Panc1 (cell line): Measurements from ENCODE around the gene GLIS1. TPM values are rescaled to one million over a fixed set of nuclear protein-coding genes. Genes with fewer than 3 reads are reported as not detected.

ENCODE experiments used
- ATAC-seq: fragments of 200-7000 bp; cut with Tn5 transposase; 2 replicates; pipeline ENCODE4 v1.9.1; 2020; ENCODE audit warnings: mild to moderate bottlenecking, moderate library complexity
- BruUV-seq: library from RNA; stranded (reverse); fragments of 400-500 nt; replicated peaks from 2 replicates; lab custom pipeline; 2021; lab: Mats Ljungman, UMichigan
- CTCF ChIA-PET: fragments of 300-600 bp; sonication (Branson Sonifier 250); formaldehyde crosslinking; loops from one replicate; lab custom pipeline; 2022; ENCODE audit warnings: antibody characterized with exemption; lab: Charles Lee
- POLR2A ChIA-PET: fragments of 300-600 bp; sonication (Branson Sonifier 250); formaldehyde crosslinking; loops from one replicate; lab custom pipeline; 2022; ENCODE audit warnings: antibody characterized with exemption; lab: Charles Lee
- DNase-seq: peaks from one replicate; pipeline ENCODE4 v3.0.0-alpha.2; 2010; ENCODE audit warnings: low read depth, low spot score
- H3K27ac ChIP-seq: 2 replicates; pipeline ENCODE4 v1.5.1; 2011; ENCODE audit warnings: mild to moderate bottlenecking, low read length, inconsistent platforms
- H3K27me3 ChIP-seq: fragments of 200-500 bp; sonication (Bioruptor generic); 2 replicates; pipeline ENCODE4 v1.6.0; 2014; ENCODE audit warnings: low read length, inconsistent platforms; ENCODE audit not compliant: control insufficient read depth, insufficient read depth
- H3K36me3 ChIP-seq: fragments of 200-500 bp; sonication (Bioruptor generic); 2 replicates; pipeline ENCODE4 v1.5.1; 2014; ENCODE audit warnings: inconsistent platforms, mild to moderate bottlenecking, low read length, moderate library complexity; ENCODE audit not compliant: control insufficient read depth, insufficient read depth
- H3K4me1 ChIP-seq: 2 replicates; pipeline ENCODE4 v1.5.1; 2011; ENCODE audit warnings: inconsistent platforms, mild to moderate bottlenecking, low read length, moderate library complexity; ENCODE audit not compliant: control insufficient read depth, insufficient read depth
- H3K4me3 ChIP-seq, 2 experiments: 2 replicates each; pipeline ENCODE4 v1.5.1; 2011 to 2012; ENCODE audit warnings: low read depth in 2 of 2, low read length in 2 of 2, mild to moderate bottlenecking in 2 of 2, inconsistent platforms in 1 of 2, moderate library complexity in 1 of 2
- H3K9me3 ChIP-seq: fragments of 200-500 bp; sonication (Bioruptor generic); 2 replicates; pipeline ENCODE4 v1.5.1; 2014; ENCODE audit warnings: low read depth, mild to moderate bottlenecking, inconsistent platforms, low read length, moderate library complexity; ENCODE audit not compliant: control insufficient read depth, insufficient read depth
- POLR2AphosphoS5 ChIP-seq: IDR thresholded peaks from 2 replicates; pipeline ENCODE4 v1.6.1; 2012; ENCODE audit warnings: mild to moderate bottlenecking, low read depth, low read length, moderate library complexity
- SIN3A ChIP-seq: IDR thresholded peaks from 2 replicates; pipeline ENCODE4 v1.6.1; 2012; ENCODE audit warnings: low read depth, mild to moderate bottlenecking, low read length, moderate library complexity, borderline replicate concordance; ENCODE audit not compliant: insufficient read depth
- TCF7L2 ChIP-seq: IDR thresholded peaks from 2 replicates; pipeline ENCODE4 v1.6.1; 2011; ENCODE audit warnings: mild to moderate bottlenecking, low read depth, low read length, inconsistent platforms
- in situ Hi-C: cut with HindIII; loops from 2 replicates; pipeline ENCODE4 v1.10.0; 2016; ENCODE audit warnings: low sequenced_read_pairs, low pct_unique_long_range_greater_than_20kb
- intact Hi-C: fragments of 100-400 bp; cut with micrococcal nuclease; formaldehyde crosslinking; loops from one replicate; pipeline ENCODE4 v1.10.0; 2022; ENCODE audit not compliant: unreplicated experiment
- total RNA-seq: library from RNA; stranded (reverse); gene quantifications from one replicate; pipeline ENCODE4 v1.2.1, GENCODE V29; 2021; ENCODE audit not compliant: unreplicated experiment
- TF ChIP-seq, protein P1 (sequence below), 2 experiments: IDR thresholded peaks; 2 replicates each; pipeline ENCODE4 v1.6.1; 2011 to 2012; ENCODE audit warnings: low read depth in 2 of 2, control low read depth in 1 of 2, low read length in 1 of 2, mild to moderate bottlenecking in 1 of 2, moderate library complexity in 1 of 2; ENCODE audit not compliant: insufficient read depth in 1 of 2
- TF ChIP-seq, protein P2 (sequence below): fragments of 450-650 bp; IDR thresholded peaks from 2 replicates; pipeline ENCODE4 v1.5.1; 2017; ENCODE audit warnings: mild to moderate bottlenecking

The GLIS1 gene
- total RNA-seq, 1 experiment from 2014 or later, result 0.28 TPM

DNA sequence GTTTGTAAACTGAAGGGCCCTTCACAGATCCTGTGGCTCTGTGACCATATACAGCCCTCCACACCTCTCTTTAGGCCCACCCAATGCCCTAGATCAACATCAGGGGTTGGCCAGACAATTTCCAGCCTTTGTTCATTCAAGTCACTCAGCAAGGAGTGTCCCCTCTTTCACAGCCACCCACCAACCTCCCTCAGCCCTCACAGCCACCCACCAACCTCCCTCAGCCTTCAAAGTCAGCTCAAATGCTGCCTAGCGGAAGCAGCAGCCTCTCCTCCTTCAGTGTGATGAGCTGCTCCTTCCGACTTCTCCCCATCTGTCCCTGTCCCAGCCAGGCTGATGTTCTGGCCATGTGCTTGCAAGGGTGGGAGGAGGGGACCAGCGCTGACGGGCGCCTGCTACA lies 208.4 kb downstream of the GLIS1 start:
- H3K27me3 ChIP-seq, result no peaks in the 10 kb centered on the region
- TF ChIP-seq TCF7L2 (no peak), SIN3A (no peak), POLR2AphosphoS5 (no peak)
- TF ChIP-seq, protein P1, sequence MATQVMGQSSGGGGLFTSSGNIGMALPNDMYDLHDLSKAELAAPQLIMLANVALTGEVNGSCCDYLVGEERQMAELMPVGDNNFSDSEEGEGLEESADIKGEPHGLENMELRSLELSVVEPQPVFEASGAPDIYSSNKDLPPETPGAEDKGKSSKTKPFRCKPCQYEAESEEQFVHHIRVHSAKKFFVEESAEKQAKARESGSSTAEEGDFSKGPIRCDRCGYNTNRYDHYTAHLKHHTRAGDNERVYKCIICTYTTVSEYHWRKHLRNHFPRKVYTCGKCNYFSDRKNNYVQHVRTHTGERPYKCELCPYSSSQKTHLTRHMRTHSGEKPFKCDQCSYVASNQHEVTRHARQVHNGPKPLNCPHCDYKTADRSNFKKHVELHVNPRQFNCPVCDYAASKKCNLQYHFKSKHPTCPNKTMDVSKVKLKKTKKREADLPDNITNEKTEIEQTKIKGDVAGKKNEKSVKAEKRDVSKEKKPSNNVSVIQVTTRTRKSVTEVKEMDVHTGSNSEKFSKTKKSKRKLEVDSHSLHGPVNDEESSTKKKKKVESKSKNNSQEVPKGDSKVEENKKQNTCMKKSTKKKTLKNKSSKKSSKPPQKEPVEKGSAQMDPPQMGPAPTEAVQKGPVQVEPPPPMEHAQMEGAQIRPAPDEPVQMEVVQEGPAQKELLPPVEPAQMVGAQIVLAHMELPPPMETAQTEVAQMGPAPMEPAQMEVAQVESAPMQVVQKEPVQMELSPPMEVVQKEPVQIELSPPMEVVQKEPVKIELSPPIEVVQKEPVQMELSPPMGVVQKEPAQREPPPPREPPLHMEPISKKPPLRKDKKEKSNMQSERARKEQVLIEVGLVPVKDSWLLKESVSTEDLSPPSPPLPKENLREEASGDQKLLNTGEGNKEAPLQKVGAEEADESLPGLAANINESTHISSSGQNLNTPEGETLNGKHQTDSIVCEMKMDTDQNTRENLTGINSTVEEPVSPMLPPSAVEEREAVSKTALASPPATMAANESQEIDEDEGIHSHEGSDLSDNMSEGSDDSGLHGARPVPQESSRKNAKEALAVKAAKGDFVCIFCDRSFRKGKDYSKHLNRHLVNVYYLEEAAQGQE (IDR thresholded peaks at IDR 0.05; ENCODE audit: insufficient read depth in 1 of 2, low read depth in 2 of 2, low read length in 1 of 2), result no peak
- TF ChIP-seq, protein P2, sequence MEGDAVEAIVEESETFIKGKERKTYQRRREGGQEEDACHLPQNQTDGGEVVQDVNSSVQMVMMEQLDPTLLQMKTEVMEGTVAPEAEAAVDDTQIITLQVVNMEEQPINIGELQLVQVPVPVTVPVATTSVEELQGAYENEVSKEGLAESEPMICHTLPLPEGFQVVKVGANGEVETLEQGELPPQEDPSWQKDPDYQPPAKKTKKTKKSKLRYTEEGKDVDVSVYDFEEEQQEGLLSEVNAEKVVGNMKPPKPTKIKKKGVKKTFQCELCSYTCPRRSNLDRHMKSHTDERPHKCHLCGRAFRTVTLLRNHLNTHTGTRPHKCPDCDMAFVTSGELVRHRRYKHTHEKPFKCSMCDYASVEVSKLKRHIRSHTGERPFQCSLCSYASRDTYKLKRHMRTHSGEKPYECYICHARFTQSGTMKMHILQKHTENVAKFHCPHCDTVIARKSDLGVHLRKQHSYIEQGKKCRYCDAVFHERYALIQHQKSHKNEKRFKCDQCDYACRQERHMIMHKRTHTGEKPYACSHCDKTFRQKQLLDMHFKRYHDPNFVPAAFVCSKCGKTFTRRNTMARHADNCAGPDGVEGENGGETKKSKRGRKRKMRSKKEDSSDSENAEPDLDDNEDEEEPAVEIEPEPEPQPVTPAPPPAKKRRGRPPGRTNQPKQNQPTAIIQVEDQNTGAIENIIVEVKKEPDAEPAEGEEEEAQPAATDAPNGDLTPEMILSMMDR, result no peak
- CTCF ChIA-PET, result no interaction called here
- no TSS peak for BruUV-seq
- H3K4me3 ChIP-seq, result no peak overlapping the region
- intact Hi-C loops, result no loop called here
- H3K27ac ChIP-seq, result no peak overlapping the region
- DNase-seq, result no peak
- in situ Hi-C loops, result no loop called here
- H3K9me3 ChIP-seq, result no peaks in the 10 kb centered on the region
- no peaks in the 10 kb centered on the region for H3K36me3 ChIP-seq
- no peak for ATAC-seq
- no peaks in the 10 kb centered on the region for H3K4me1 ChIP-seq
- POLR2A ChIA-PET, result no interaction called here

DNA sequence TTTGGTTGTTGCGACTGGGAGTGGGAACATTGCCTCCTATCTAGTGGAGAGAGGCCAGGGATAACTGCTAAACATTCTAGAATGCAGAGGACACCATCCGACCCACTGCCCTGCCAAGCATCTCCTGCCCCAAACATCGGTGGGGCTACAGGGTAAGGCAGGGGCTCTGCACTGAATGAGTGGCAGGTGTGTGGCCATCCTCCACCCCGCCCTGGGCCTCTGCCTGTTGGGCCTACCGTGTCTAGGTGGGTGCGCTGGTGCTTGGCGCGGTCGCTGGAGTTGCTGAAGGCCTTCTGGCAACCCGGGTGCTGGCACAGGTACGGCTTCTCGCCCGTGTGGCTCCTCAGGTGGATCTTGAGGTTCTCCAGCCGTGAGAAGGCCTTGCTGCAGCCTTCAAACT lies 209.4 kb downstream of the GLIS1 start:
- no peak for TF ChIP-seq SIN3A
- TF ChIP-seq TCF7L2, result no peak
- no peak for TF ChIP-seq POLR2AphosphoS5
- TF ChIP-seq, protein P1 (IDR thresholded peaks at IDR 0.05; ENCODE audit: insufficient read depth in 1 of 2, low read depth in 2 of 2, low read length in 1 of 2), result no peak
- TF ChIP-seq, protein P2, result no peak
- CTCF ChIA-PET, result no interaction called here
- POLR2A ChIA-PET, result no interaction called here

More for the DNA sequence above, 209.4 kb downstream of the GLIS1 start:
- Histone ChIP-seq H3K4me3 (no peak overlapping the region), H3K9me3 (no peaks in the 10 kb centered on the region), H3K36me3 (no peaks in the 10 kb centered on the region), H3K4me1 (no peaks in the 10 kb centered on the region), H3K27me3 (no peaks in the 10 kb centered on the region), H3K27ac (no peak overlapping the region)
- in situ Hi-C loops, result no loop called here
- BruUV-seq, result no TSS peak
- DNase-seq, result no peak
- no peak for ATAC-seq
- intact Hi-C loops, result no loop called here
